NCI-H1105 (cell line): ENCODE data around the gene SMCO1.
"Not testable (repeated sequence)": the region's sequence is repeated elsewhere in the genome, so short reads cannot be mapped to it uniquely, and the experiment has no call there.

Experiments used
- DNase-seq: peaks from one replicate; lab custom pipeline; 2025; lab: John Stamatoyannopoulos, UW

Gene SMCO1, protein sequence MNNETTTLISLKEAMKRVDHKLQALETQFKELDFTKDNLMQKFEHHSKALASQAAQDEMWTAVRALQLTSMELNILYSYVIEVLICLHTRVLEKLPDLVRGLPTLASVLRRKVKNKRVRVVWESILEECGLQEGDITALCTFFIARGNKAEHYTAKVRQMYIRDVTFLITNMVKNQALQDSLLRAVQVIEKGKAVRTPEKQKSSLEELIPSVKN

DNA sequence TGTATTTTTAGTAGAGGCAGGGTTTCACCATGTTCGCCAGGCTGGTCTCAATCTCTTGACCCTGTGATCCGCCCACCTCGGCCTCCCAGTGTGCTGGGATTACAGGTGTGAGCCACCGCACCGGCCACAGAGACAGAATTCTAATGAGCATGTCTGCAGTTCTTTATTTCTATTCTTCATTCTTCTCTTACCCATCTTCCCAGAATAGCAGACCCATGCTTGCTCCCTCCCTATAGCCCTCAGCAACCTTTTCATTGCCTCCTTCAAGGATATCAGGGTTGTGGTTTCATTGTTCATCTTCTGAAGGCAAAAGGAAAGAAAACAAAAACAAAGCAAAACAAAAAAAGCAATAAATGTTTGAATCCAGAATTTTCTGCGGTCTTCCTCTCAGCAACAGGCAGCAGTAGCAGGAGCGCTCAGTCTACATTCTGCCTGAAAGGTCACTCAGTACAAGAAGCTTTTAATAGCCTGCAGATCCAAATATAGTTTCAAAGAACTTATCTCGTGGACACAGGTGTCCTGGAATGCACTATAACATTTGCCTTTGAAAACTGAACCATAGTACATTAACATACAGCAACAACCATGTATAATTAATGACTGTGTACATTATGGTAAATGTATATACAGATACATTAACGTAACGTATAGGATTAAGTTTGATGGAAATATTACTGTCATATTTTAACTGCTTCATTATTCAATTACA lies at the start of gene SMCO1:
SMCO1 (minus strand) TSS at position 434 of the 709 bp plus-strand sequence; CDS start at position 297, 137 bp downstream.
- no peak for DNase-seq

DNA sequence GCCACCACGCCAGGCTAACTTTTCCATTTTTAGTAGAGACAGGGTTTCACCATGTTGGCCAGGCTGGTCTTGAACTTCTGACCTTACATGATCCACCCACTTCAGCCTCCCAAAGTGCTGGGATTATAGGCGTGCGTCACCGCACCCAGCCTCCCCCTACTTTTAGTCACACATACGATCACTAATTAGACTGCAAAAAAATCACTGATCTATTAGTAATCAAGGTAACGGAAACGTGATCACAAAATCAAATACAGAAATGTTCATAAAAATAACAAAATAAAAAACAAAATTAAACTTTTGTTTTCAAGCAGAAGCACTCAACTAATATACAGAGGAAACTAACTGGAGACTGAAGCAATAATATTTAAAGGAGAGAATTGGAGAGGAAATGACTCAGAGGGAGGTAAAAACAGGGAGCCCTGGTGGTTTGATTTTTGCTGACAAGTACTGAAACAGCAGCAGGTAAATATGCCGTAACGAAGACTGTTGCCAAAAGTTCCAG lies 48.6 kb upstream of the SMCO1 start:
- no peak for DNase-seq

DNA sequence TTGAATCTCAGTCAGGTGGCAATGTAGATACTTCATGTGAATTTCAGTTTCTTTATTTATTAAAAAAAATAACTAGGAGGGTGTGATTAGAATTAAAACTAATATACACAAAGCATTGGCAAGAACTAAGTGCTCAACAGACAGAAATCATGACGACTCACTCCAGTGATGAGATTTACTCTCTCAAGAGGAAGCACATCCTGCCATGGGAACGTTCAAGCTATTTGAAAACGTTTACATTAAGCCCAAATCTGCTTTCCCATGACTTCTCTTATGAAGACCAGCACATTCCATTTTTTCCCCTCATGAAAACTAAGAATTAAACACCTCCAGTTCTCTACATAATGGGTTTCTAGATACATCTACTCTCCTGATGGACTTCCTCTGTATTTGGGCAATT lies 44.7 kb upstream of the SMCO1 start:
- DNase-seq: no peak

DNA sequence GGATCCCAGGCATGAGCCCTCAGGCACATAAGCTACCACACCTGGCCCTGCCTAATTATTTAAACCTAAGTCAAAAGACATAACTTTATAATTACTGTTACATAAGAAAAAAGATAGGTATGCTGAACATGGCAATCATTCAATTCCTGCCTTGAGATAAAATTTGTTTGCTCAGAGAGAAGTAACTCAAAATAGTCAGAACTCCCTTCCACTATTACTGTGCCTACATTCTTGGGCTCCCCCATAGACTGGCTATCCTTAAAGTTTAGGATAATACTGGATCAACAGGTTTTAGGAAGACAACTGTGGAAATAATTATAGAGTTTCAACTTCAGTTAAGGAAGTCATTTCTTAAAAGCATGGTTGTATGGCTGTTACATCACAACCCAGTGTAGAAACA lies 43.3 kb upstream of the SMCO1 start:
- no peak for DNase-seq

DNA sequence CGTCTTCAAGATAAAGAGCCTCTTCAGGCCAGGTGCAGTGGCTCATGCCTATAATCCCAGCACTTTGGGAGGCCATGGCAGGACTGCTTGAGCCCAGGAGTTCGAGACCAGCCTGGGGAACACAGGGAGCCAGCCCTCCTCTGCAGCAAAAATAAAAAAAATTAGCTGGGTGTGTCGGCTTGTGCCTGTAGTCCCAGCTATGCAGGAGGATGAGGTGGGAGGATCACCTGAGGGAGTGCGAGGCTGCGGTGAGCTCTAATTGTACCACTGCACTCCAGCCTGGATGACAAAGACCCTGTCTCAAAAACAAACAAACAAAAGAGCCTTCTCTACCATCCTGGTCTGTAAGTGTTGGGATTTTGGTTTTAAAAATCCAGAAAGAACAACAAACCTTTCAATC lies 42.1 kb upstream of the SMCO1 start:
- DNase-seq: no peak

DNA sequence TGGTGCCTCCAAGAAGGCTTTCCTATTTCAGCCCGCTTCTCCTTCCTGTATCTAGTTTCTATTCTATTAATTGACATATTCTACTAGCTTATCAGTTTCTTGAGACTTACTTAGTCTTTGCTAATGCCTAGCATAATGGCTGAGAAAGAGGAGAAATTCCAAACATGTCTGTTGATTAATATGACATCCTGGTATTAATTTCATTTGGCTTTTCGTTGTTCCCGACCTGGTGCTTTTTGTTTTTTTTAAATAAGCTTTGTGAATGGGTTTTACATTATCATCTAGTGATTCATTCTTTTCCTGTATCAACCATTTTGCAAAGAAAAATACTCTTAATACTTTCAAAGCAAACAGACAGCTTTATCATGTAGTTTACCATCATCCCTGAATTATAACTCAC lies 40.1 kb upstream of the SMCO1 start:
- DNase-seq: no peak

DNA sequence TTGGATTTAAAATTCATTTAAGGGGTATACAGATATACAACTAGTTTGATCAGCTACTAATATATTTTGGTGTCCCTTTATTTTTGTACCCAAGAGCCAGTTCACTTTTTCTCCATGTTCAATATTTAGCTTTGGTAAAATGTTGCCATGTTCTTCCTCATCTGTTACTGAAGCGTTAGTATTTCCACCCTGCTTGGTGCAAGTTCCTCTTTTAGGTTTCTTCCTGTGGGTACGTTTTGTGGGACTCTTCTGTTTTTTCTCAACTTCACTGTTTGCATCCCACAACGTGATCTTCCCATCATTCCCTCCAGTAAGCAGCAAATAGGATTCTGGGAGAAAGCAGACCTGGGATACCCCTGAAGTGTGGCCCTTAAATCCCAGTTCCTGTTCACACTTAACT lies 39.1 kb upstream of the SMCO1 start:
- no peak for DNase-seq

DNA sequence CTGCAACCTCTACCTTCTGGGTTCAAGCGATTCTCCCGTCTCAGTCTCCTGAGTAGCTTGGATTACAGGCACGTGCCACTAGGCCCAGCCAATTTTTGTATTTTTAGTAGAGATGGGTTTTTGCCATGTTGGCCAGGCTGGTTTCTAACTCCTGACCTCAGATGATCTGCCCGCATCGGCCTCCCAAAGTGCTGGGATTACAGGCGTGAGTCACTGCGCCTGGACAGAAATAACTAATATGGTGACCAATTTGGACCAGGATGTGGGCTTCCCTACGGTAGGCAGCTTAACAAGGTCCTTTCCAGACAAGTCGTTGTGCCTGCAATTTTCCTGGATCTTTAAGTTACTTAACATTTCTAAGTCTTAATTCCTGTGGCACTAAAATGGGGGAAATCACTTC lies 38.4 kb upstream of the SMCO1 start:
- no peak for DNase-seq

DNA sequence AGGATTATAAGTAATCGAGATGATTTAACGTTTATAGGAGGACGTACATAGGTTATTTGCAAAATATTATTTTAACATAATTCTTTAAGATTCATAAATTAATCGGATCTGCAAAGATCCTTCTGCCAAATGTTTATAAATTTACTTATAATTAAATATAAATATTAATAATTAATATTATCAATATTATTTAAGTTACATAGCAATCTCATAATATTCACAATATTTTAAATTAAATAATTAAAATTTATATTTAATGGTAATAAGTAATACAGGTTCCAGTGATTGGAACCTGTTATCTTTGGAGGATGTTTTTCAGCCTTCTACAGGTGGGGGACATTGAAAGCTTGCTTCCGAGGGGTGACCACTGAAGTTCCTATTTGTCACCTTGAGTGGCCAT lies 37.1 kb upstream of the SMCO1 start:
- DNase-seq: no peak

DNA sequence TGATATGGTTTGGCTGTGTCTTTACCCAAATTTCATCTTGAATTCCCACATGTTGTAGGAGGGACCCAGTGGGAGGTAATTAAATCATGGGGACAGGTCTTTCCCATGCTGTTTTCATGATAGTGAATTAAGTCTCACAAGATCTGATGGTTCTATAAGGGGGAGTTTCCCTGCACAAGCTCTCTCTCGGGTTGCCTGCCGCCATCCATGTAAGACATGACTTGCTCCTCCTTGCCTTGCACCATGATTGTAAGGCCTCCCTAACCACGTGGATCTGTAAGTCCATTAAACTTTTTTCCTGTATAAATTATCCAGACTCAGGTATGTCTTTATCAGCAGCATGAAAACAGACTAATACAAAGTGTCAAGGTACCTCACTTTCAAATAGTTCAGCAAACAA lies 35.0 kb upstream of the SMCO1 start:
- DNase-seq: not testable (repeated sequence)

DNA sequence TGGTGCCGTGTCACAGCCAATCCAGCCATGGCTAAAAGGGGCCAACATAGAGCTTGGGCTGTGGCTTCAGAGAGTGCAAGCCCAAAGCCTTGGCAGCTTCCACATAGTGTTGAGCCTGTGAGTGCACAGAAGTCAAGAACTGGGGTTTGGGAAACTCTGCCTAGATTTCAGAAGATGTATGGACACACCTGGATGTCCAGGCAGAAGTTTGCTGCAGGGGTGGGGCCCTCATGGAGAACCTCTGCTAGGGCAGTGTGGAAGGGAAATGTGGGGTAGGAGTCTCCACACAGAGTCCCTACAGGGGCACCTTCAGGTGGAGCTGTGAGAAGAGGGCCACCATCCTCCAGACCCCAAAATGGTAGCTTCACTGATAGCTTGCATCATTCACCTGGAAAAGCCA lies 34.2 kb upstream of the SMCO1 start:
- not testable (repeated sequence) for DNase-seq

DNA sequence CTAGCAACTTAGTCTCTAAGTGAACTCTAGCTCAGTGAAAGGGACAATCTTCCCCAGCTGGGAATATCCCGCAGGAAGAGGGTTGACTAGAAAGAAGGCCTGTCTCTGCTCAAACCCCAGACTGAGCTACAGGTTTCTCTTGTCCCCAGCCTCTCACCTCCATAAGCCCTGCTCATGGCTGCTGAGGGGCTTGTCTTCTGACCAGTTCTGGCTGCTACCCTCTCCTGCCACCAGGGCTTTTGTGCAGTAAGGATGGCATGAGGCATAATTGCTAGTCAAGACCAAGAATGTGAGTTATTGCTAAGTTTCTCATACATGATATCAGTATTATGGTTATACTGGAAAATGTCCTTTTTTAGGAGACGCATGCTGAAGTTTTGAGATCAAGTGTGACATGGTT lies 31.9 kb upstream of the SMCO1 start:
- DNase-seq: no peak

DNA sequence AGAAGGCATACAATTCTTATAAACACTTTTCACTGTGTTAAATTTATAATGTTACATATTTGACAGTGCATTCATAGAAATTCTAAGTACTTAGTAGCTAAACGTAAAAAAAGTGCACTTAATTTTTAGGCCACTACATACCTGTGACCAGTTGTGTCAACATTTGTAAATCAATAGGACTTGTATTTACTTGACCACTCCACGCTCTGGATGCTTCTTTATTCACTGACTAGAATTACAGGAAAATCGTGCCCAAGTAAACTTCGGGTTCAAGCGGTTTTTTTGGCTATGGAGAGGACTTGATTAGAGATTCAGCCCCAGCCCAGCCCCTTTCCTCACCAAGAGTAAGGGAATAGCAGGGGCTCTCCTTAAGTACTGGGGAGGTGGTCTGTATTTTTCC lies 31.4 kb upstream of the SMCO1 start:
- DNase-seq: no peak

DNA sequence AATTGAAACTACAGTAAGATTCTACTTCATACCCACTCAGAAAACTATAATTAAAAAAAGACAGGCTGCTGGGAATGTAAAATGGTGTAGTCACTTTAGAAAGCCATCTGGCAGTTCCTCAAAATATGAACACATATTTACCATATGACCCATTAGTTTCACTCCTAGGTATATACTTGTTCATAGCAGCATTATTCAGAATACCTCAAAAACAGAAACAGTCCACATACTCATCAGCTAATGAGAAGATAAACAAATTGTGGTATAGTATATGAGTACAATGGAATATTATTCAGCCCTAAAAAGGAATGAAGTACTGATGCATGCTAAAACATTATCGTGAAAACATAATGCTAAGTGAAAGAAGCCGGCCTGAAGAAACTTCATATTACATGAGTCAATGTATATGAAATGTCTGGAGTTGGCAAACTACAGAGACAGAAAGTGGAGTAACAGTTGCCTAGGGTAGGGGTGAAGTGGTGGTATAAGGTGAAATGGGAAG lies 29.4 kb upstream of the SMCO1 start:
- DNase-seq: no peak

DNA sequence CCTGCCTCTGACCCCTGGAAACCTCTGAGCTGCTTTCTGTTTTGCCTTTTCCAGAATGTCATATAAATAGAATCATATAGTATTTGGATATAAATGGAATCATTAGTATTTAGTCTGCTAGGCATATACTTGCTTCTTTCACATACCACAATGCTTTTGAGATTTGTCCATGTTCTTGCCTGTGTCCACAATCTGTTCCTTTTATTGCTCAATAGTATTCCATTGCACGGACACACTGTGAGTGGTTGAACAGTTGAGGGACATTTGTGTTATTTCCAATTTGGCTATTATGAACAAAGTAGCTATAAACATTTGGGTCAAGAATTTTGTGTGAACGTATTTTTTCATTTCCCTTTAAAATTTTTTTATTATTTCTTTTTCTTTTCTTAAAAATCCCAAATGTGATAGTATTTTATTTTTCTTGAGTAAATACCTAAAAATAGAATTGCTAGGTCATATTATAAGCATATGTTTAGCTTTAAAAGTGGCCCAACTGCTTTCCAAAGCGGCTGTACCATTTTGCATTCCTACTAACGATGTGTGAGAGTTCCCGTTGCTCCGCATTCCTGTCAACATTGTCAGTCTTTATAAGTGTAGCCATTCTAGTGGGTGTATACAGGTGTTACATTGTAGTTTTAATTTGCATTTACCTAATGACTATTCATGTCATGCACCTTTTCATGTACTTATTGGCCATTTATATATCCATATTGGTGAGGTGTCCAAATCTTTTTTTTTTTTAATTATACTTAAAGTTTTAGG lies 26.7 kb upstream of the SMCO1 start:
- DNase-seq: no peak

DNA sequence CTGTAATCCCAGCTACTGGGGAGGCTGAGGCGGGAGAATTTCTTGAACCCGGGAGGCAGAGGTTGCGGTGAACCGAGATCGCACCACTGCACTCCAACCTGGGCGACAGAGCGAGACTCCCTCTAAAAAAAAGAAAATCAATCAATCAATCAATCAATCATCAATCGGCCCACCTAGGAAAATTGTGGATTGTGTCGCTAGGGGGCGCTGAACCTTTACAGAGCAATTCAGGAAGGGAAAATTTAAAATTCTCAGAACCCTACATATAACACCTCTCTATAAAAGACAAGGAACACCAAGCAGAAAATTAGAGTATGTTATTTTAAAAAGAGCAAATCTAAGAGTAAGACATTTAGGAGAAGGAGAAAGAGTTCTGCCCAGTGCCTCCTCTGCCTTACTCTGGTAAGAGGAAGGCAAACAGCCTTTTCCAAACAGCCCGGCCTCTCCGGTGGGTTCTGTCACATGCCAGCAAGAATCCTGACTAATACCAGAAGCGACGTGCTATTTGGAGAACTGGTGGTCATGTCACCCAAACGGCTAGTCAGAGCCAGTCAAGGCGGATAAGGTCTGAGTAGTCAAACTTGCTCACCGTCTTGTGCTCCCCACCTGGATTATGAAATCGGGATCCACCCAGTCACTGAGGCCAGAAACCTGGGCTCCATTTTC lies 22.3 kb upstream of the SMCO1 start:
- DNase-seq: no peak

DNA sequence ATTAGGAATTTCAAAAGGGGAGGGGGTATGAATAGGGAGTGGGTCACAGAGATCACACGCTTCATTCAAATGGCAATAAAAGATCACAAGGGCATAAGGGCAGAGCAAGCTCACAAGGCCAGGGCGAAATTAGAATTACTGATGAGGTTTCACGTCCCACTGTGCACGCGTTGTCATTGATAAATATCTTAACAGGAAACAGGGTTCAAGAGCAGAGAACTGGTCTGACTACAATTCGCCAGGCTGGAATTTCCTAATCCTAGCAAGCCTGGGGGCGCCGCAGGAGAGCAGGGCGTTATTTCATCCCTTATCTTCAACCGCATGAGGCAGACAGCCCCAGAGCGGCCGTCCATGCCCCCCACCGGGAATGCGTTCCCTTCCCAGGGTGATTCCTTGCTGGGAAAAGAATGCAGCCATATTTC lies 18.1 kb upstream of the SMCO1 start:
- no peak for DNase-seq

DNA sequence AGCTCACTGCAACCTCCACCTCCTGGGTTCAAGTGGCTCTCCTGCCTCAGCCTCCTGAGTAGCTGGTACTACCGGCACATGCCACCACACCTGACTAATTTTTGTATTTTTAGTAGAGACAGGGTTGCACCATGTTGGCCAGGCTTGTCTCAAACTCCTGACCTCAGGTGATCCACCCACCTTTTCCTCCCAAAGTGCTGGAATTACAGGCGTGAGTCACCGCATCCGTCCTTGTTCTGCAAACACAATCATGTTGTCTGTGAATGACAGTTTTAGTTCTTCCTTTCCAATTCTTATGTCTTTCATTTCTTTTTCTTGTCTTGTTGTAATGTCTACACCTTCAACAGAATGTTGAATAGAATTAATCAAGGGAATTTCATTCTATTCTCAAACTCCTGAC lies 16.3 kb upstream of the SMCO1 start:
- no peak for DNase-seq

DNA sequence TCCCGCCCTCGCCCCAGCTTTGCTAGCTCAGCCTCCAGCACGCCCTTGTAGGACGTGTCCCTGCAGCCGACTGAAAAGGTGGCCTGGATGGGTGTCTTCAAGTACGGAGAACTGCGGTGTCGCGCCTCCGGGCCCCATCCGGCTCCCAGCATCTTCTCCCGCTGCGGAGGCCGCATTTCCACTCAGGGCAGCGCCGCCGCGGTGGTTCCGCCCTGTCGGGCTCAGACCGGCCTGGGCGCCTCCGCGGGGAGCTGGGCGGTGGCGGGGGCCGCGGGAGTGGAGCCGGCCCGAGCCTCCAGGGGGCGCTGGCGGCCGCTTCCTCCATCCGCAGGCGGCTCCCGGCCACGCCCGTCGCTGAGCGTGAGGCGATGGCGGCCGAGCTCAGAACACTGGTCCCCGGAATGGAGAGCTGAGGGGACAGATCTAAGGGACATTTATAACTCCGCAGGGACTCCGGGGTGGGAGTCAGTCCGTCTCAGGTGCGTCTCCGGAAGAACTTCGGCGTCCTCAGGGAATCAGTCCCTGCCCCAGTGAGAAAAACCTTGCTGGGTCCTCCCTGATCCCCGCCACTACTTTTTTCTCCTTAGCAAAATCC lies 13.6 kb upstream of the SMCO1 start:
- peak; percentile 53 for DNase-seq

DNA sequence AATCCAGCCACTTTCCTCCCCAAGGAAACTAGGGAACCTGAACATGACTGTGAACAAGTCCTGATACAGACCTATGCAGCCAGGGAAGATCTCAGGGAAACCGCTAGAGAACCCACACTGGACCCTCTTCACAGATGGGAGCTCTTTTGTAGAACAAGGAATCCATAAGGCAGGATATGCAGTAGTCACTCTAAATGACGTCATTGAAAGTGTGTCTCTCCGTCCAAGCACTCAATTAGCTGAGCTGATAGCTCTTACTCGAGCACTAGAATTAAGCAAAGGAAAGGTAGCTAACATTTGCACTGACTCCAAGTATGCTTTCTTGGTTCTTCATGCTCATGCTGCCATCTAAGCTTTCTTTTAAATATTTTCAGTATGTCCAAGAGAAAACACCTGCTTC lies 10.0 kb upstream of the SMCO1 start:
- no peak for DNase-seq

DNA sequence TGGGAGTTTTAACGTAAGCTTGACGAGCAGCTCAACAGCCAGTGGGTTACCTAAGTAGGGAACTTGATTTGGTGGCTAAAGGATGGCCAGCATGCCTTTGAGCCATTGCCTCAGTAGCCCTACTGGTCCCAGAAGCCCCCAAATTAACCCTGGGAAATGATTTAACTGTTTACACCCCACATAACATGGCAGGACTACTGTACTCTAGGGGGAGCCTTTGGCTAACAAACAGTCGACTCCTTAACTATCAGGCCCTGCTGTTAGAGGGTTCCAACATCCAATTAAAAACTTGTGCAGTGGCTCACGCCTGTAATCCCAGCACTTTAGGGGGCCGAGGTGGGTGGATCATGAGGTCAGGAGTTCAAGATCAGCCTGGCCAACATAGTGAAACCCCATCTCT lies 9.4 kb upstream of the SMCO1 start:
- no peak for DNase-seq

DNA sequence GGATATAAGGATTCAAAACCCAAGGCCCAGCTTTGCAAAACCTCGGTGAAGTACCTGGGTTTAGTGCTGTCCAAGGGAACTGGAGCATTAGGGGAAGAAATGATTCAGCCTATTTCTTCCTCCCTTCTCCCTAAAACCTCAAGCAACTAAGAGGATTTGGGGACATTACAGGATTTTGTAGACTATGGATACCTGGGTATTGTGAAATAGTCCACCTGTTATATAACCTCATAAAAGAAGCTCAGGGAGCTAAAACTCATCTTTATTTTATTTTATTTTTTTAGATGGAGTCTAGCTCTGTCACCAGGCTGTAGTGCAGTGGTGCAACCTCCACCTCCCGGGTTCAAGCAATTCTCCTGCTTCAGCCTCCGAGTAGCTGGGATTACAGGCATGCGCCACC lies 8.7 kb upstream of the SMCO1 start:
- no peak for DNase-seq
